Measurements from ENCODE around the gene C10orf143.

C10orf143 gene

DNA sequence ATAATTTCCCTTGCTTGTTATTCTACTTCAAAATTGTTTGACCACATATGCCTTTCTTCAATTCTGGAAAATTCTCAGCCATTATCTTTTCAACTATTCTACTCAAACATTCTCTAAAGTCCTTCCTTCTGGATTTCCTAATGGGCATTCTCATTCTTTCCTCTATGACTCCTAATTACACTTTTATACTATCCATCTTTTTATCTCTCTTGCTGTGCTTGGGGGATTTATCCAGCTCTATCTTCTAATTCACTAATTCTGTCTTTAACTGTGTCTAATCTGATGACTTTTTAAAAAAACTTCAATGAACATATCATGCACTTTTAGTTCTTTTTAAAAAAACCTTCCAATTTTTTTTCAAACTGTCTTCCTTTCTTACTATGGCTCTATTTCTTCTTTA, 38.4 kb downstream of the C10orf143 start:
- Histone ChIP-seq H3K79me2 (no peaks in the 10 kb centered on the region), H3K4me3 (ENCODE audit: low read depth, low read length) (no peak overlapping the region), H3K27me3 (ENCODE audit: control insufficient read depth, insufficient read depth, low read length) (no peaks in the 10 kb centered on the region), H3K27ac (no peak overlapping the region), H3K4me2 (ENCODE audit: low read length) (no peak overlapping the region), H3K9ac (no peak overlapping the region), H3K36me3 (ENCODE audit: control insufficient read depth, insufficient read depth, low read length) (no peaks in the 10 kb centered on the region), H2AFZ (no peak overlapping the region), H3K9me3 (ENCODE audit: control insufficient read depth, low read length) (no peaks in the 10 kb centered on the region), H3K4me1 (no peaks in the 10 kb centered on the region)
- TF ChIP-seq, protein P1, sequence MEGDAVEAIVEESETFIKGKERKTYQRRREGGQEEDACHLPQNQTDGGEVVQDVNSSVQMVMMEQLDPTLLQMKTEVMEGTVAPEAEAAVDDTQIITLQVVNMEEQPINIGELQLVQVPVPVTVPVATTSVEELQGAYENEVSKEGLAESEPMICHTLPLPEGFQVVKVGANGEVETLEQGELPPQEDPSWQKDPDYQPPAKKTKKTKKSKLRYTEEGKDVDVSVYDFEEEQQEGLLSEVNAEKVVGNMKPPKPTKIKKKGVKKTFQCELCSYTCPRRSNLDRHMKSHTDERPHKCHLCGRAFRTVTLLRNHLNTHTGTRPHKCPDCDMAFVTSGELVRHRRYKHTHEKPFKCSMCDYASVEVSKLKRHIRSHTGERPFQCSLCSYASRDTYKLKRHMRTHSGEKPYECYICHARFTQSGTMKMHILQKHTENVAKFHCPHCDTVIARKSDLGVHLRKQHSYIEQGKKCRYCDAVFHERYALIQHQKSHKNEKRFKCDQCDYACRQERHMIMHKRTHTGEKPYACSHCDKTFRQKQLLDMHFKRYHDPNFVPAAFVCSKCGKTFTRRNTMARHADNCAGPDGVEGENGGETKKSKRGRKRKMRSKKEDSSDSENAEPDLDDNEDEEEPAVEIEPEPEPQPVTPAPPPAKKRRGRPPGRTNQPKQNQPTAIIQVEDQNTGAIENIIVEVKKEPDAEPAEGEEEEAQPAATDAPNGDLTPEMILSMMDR (IDR thresholded peaks at IDR 0.05), result no peak

DNA sequence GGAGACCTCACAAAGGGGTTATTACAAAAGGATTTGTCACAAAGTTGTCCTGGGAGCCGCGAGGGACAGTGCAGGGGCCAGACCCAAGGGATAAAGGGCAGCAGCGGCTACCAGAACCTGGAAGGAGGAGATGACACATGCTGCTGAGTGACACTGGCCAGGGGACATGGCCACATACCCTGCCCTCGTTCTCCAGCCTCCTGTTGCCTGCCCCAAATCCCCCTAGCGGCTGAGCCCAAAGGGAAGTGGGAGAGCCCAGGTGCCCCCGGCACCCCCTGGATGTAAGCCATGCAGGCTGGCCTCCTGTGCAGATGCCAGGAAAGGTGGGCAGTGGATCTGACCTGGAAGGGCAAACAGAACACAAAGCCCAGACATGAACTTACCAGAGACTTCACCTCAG, 42.7 kb downstream of the C10orf143 start:
- no peaks in the 10 kb centered on the region for H3K4me1 ChIP-seq
- H3K4me3 ChIP-seq (ENCODE audit: low read depth, low read length), result no peak overlapping the region
- H3K79me2 ChIP-seq, result no peaks in the 10 kb centered on the region
- H3K9me3 ChIP-seq (ENCODE audit: control insufficient read depth, low read length), result no peaks in the 10 kb centered on the region
- no peaks in the 10 kb centered on the region for H3K27me3 ChIP-seq (ENCODE audit: control insufficient read depth, insufficient read depth, low read length)
- H2AFZ ChIP-seq, result no peak overlapping the region
- no peak overlapping the region for H3K27ac ChIP-seq
- TF ChIP-seq, protein P1 (IDR thresholded peaks at IDR 0.05), result no peak
- H3K9ac ChIP-seq, result no peak overlapping the region
- no peaks in the 10 kb centered on the region for H3K36me3 ChIP-seq (ENCODE audit: control insufficient read depth, insufficient read depth, low read length)
- H3K4me2 ChIP-seq (ENCODE audit: low read length), result no peak overlapping the region

DNA sequence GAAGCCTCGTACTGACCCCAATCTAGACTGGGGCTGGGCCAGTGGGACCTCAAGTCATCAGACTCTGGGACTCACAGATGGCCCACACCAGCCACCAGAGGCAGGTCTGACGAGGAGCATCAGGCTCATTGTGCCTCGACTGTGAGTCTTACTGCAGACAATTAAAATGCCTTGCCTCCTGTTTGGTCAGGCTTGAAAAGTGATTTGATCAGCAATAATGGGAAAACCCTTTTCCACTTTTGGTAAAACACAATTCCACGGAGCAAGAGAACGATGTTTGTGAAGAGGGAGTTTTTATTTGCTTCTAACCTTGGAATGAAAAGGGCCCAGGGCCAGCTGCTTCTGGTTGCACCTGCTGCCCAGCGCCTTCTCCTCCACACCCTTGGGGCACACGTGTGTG, 43.9 kb downstream of the C10orf143 start:
- H3K27me3 ChIP-seq (ENCODE audit: control insufficient read depth, insufficient read depth, low read length), result no peaks in the 10 kb centered on the region
- no peaks in the 10 kb centered on the region for H3K9me3 ChIP-seq (ENCODE audit: control insufficient read depth, low read length)
- H3K4me1 ChIP-seq, result no peaks in the 10 kb centered on the region
- TF ChIP-seq, protein P1 (IDR thresholded peaks at IDR 0.05), result no peak
- no peak overlapping the region for H3K4me3 ChIP-seq (ENCODE audit: low read depth, low read length)
- H2AFZ ChIP-seq, result no peak overlapping the region
- no peaks in the 10 kb centered on the region for H3K36me3 ChIP-seq (ENCODE audit: control insufficient read depth, insufficient read depth, low read length)
- no peak overlapping the region for H3K4me2 ChIP-seq (ENCODE audit: low read length)
- H3K27ac ChIP-seq, result no peak overlapping the region
- H3K9ac ChIP-seq, result no peak overlapping the region
- H3K79me2 ChIP-seq, result no peaks in the 10 kb centered on the region

DNA sequence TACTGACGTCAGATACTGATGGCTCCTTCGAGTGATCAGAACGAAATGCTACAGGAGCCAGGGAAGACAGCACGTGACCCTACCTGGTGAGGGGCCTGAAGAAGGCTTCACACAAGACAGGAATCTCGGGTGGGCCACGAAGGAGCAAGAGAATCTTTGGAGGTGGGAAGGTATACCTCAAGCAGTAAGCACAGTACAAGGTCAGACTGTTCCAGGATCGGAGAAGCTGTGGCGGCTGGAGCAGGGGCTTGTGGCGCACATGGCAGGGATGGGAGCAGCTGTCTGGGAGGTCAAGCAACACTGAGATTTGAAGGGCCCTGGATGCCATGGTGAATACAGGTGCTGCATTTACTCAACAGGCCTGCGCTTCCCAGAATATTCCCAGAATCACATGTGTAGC, 45.4 kb downstream of the C10orf143 start:
- TF ChIP-seq, protein P1 (IDR thresholded peaks at IDR 0.05), result no peak
- Histone ChIP-seq H3K27me3 (ENCODE audit: control insufficient read depth, insufficient read depth, low read length) (no peaks in the 10 kb centered on the region), H3K79me2 (no peaks in the 10 kb centered on the region), H3K36me3 (ENCODE audit: control insufficient read depth, insufficient read depth, low read length) (no peaks in the 10 kb centered on the region), H3K27ac (no peak overlapping the region), H2AFZ (no peak overlapping the region), H3K9ac (no peak overlapping the region), H3K4me1 (no peaks in the 10 kb centered on the region), H3K4me2 (ENCODE audit: low read length) (no peak overlapping the region), H3K4me3 (ENCODE audit: low read depth, low read length) (no peak overlapping the region), H3K9me3 (ENCODE audit: control insufficient read depth, low read length) (no peaks in the 10 kb centered on the region)

DNA sequence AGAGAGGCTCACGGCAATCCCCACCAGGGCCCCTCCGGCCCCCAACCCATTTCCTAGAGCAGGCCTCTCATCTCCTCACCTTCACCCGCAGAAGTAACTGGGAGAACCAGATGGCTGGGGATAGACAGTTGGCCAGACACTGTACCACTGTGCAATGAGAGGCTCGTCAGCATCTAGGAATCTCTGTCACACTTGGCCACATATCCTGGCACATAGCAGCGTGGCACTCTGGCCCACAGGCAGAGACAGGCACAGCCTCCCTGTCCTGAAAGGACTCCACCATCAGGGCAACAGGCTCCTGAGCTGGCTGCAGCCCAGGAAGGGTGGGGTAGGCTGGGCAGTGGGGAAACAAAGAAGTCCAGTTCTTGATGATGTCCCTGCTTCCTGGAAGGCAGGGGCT, 45.8 kb downstream of the C10orf143 start:
- H2AFZ ChIP-seq, result no peak overlapping the region
- H3K4me2 ChIP-seq (ENCODE audit: low read length), result no peak overlapping the region
- H3K27ac ChIP-seq, result no peak overlapping the region
- H3K4me3 ChIP-seq (ENCODE audit: low read depth, low read length), result no peak overlapping the region
- no peaks in the 10 kb centered on the region for H3K36me3 ChIP-seq (ENCODE audit: control insufficient read depth, insufficient read depth, low read length)
- H3K9ac ChIP-seq, result no peak overlapping the region
- no peaks in the 10 kb centered on the region for H3K27me3 ChIP-seq (ENCODE audit: control insufficient read depth, insufficient read depth, low read length)
- no peaks in the 10 kb centered on the region for H3K9me3 ChIP-seq (ENCODE audit: control insufficient read depth, low read length)
- TF ChIP-seq, protein P1 (IDR thresholded peaks at IDR 0.05), result no peak
- no peaks in the 10 kb centered on the region for H3K4me1 ChIP-seq
- H3K79me2 ChIP-seq, result no peaks in the 10 kb centered on the region

All from parathyroid adenoma (tissue), 2 donors.